Peyer's patch (tissue), 4 donors: Measurements from ENCODE around the gene SYT13. TPM values are rescaled to one million over a fixed set of nuclear protein-coding genes. Genes with fewer than 3 reads are reported as not detected.
A peak's percentile ranks its signal among the peaks of the same experiment; 100 is the strongest.

ENCODE experiments used
- DNase-seq, 3 donors: peaks; one replicate each; pipeline ENCODE4 v3.0.0-alpha.2; 2017 to 2019
- H3K27ac ChIP-seq, 4 donors: fragments of 200-600 bp; sonication (generic); one replicate each; pipeline ENCODE4 v1.5.1; 2016 to 2019
- H3K27me3 ChIP-seq, 2 donors: fragments of 200-600 bp; sonication (generic); one replicate each; pipeline ENCODE4 v1.5.1; 2019
- H3K36me3 ChIP-seq, 3 donors: fragments of 200-600 bp; sonication (generic); one replicate each; pipeline ENCODE4 v1.5.1; 2016 to 2019
- H3K4me1 ChIP-seq, 4 donors: fragments of 200-600 bp; sonication (generic); one replicate each; pipeline ENCODE4 v1.5.1; 2016 to 2019
- H3K4me3 ChIP-seq, 4 donors: fragments of 200-600 bp; sonication (generic); 1 replicate in 3 of 4; 2 replicates in 1 of 4; pipeline ENCODE4 v1.5.1; 2016 to 2019; ENCODE audit warnings: mild to moderate bottlenecking in 1 of 4
- H3K9me3 ChIP-seq, 4 donors: fragments of 200-600 bp; sonication (generic); one replicate each; pipeline ENCODE4 v1.5.1; 2016 to 2019; ENCODE audit warnings: mild to moderate bottlenecking in 1 of 4
- POLR2A ChIP-seq, 2 donors: fragments of 450-650 bp; IDR thresholded peaks; one replicate each; pipeline ENCODE4 v1.5.1; 2017; ENCODE audit warnings: antibody characterized with exemption in 2 of 2, mild to moderate bottlenecking in 2 of 2, moderate library complexity in 2 of 2
- total RNA-seq, 4 donors: library from RNA; depleted of rRNA; stranded (reverse); fragments of >200 nt; gene quantifications; one replicate each; pipeline ENCODE4 v1.1.0, GENCODE V29; 2016
- TF ChIP-seq, protein P1 (sequence below), 6 experiments: fragments of 450-650 bp in 4 of 6; fragments of 200-600 bp in 2 of 6; sonication (generic) in 1 of 6; IDR thresholded peaks; one replicate each; pipeline ENCODE4 v1.5.1; 2017 to 2019; ENCODE audit warnings: antibody characterized with exemption in 6 of 6, mild to moderate bottlenecking in 3 of 6, moderate library complexity in 1 of 6

SYT13 gene
- total RNA-seq, 4 donors from 2014 or later, result 15.4 to 41.3 (median 25.2) TPM

DNA sequence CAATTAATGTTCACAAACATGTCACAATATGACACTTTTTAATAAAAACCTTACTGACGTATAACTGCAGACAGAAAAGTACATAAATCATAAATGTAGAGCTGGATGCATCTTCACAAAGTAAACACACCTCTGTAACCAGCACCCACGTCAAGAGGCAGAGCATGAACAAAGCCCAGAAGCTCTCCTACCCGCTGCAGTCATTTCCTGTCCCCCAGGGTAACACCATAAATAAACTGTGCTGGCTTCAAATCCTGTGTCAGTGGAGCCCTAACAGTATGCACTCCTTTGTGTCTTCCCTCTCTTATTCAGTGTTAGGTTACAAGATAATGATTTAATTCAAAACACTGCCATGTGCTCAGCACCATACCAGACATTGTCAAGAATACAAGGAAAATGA lies 5.7 kb downstream of the SYT13 start:
- no peaks in the 10 kb centered on the region for H3K27me3 ChIP-seq
- TF ChIP-seq, protein P1, sequence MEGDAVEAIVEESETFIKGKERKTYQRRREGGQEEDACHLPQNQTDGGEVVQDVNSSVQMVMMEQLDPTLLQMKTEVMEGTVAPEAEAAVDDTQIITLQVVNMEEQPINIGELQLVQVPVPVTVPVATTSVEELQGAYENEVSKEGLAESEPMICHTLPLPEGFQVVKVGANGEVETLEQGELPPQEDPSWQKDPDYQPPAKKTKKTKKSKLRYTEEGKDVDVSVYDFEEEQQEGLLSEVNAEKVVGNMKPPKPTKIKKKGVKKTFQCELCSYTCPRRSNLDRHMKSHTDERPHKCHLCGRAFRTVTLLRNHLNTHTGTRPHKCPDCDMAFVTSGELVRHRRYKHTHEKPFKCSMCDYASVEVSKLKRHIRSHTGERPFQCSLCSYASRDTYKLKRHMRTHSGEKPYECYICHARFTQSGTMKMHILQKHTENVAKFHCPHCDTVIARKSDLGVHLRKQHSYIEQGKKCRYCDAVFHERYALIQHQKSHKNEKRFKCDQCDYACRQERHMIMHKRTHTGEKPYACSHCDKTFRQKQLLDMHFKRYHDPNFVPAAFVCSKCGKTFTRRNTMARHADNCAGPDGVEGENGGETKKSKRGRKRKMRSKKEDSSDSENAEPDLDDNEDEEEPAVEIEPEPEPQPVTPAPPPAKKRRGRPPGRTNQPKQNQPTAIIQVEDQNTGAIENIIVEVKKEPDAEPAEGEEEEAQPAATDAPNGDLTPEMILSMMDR (IDR thresholded peaks at IDR 0.05), result no peak
- TF ChIP-seq POLR2A (IDR thresholded peaks at IDR 0.05), result no peak
- no peak overlapping the region for H3K27ac ChIP-seq
- no peaks in the 10 kb centered on the region for H3K36me3 ChIP-seq
- no peak for DNase-seq
- no peaks in the 10 kb centered on the region for H3K9me3 ChIP-seq
- no peaks in the 10 kb centered on the region for H3K4me1 ChIP-seq
- no peak overlapping the region for H3K4me3 ChIP-seq

DNA sequence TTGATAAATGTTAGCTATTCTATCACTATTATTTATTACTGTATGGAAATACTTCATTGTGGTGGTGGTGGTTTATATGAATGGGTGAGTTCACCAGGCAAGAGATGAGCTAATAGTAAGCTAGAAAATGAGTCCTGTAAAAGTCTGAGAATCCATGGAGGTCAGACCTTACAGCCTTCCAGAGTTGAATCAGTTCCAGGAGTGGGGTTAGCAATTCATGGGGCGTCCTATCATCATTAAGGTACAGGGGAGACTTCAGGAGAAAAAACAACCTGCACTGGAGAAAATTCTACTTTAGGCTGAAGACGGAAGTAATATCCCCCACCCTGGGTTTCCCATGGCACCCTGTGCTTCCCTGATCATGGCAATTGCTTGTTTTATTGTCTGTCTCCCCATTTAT lies 6.5 kb downstream of the SYT13 start:
- H3K4me1 ChIP-seq, result no peaks in the 10 kb centered on the region
- TF ChIP-seq, protein P1 (IDR thresholded peaks at IDR 0.05), result no peak
- no peak for TF ChIP-seq POLR2A (IDR thresholded peaks at IDR 0.05)
- DNase-seq, result no peak
- no peak overlapping the region for H3K4me3 ChIP-seq
- H3K27ac ChIP-seq, result no peak overlapping the region
- no peaks in the 10 kb centered on the region for H3K36me3 ChIP-seq
- H3K9me3 ChIP-seq, result no peaks in the 10 kb centered on the region
- no peaks in the 10 kb centered on the region for H3K27me3 ChIP-seq

DNA sequence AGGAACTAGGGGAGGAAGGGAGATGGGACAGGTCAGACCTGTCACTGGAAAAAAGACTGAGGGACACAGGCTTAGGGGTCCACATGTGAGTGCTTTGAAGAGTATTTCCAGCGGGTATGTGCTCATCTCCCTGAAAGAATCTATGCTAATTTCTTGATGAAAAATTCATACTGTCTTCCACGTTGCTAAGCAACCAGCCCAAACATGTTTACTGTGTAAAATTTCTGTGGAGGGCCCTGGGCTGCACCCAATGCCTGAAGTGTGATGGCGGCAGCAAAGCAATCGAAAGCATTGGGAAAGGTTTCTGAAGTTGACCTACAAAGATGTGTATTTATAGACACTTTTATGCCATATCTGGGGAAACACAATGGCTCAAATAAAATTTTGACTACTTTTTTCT lies 7.4 kb downstream of the SYT13 start:
- DNase-seq, result no peak
- TF ChIP-seq, protein P1 (IDR thresholded peaks at IDR 0.05), result no peak
- TF ChIP-seq POLR2A (IDR thresholded peaks at IDR 0.05), result no peak
- Histone ChIP-seq H3K27me3 (no peaks in the 10 kb centered on the region), H3K4me1 (no peaks in the 10 kb centered on the region), H3K9me3 (no peaks in the 10 kb centered on the region), H3K36me3 (no peaks in the 10 kb centered on the region), H3K4me3 (no peak overlapping the region), H3K27ac (no peak overlapping the region)

DNA sequence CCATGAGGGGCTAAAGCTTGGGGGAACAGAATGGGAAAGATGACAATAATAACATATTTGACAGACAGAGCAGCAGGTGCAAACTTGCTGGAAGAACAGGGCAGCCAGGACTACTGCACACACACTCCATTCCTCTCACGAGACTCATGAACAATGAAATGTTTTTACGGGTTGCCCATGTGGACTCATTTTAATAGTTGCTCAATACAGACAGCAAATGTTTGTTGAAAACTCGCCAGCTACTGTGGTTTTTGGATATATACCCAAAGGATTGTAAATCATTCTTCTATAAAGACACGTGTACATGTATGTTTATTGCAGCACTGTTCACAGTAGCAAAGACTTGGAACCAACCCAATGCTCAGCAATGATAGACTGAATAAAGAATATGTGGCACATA lies 10.3 kb downstream of the SYT13 start:
- TF ChIP-seq, protein P1 (IDR thresholded peaks at IDR 0.05), result no peak
- no peak for TF ChIP-seq POLR2A (IDR thresholded peaks at IDR 0.05)
- Histone ChIP-seq H3K4me1 (no peaks in the 10 kb centered on the region), H3K36me3 (no peaks in the 10 kb centered on the region), H3K27me3 (no peaks in the 10 kb centered on the region), H3K4me3 (no peak overlapping the region), H3K27ac (no peak overlapping the region), H3K9me3 (no peaks in the 10 kb centered on the region)
- DNase-seq, result no peak

DNA sequence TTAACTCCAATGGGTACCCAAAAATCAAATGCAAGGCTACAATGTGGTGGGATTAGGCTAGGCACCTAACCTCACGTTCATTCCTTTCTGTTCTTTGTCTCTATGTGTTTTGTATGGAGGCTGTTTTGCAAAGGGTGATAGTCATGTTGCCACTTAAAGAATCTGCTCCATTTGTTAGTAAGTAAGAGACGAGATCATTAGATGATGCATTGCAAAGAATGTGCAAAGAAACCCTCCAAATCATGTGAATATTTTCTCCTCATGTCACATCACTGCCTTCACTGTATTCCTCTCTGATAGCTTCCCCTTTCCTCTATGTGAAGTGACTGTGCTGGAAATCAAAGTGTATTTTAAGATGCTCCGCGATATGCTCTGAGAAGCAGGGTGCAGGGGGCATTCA lies 11.9 kb downstream of the SYT13 start:
- Histone ChIP-seq H3K4me1 (no peaks in the 10 kb centered on the region), H3K4me3 (no peak overlapping the region), H3K36me3 (no peaks in the 10 kb centered on the region), H3K27me3 (no peaks in the 10 kb centered on the region), H3K9me3 (no peaks in the 10 kb centered on the region), H3K27ac (no peak overlapping the region)
- DNase-seq, result no peak
- no peak for TF ChIP-seq POLR2A (IDR thresholded peaks at IDR 0.05)
- TF ChIP-seq, protein P1 (IDR thresholded peaks at IDR 0.05), result no peak

DNA sequence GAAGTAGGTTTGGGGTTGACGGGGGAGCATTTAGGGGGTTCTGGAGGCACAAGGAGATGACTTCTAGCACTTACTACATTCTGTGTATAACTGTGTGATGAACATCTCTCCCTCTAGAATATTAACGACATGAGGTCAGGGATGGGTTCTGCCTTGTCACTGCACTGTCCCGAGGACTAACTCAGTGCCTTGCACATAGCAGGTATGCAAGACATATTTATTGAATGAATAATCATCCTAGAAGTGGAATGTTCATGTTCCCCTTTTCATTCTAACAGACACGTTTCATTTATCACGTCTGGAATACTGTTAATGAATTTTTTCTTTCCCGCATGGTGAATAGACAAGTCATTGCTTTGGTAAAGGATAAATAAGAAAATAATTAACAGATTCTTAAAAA lies 12.6 kb downstream of the SYT13 start:
- Histone ChIP-seq H3K4me1 (no peaks in the 10 kb centered on the region), H3K27me3 (no peaks in the 10 kb centered on the region), H3K4me3 (no peak overlapping the region), H3K27ac (peak overlapping the region in 1 of 4 donors; percentile 52), H3K36me3 (no peaks in the 10 kb centered on the region), H3K9me3 (no peaks in the 10 kb centered on the region)
- DNase-seq, result no peak
- TF ChIP-seq, protein P1 (IDR thresholded peaks at IDR 0.05), result no peak
- no peak for TF ChIP-seq POLR2A (IDR thresholded peaks at IDR 0.05)
